Head of caudate nucleus (tissue), 42 donors: ENCODE results near the gene TCF19.
"Not testable (repeated sequence)": the region's sequence is repeated elsewhere in the genome, so short reads cannot be mapped to it uniquely, and the experiment has no call there.

Source experiments
- DNase-seq, 42 donors: peaks; one replicate each; pipeline versions ENCODE4 v3.0.0 to v3.0.0-alpha.2; 2020 to 2021; ENCODE audit warnings: mixed read lengths in 7 of 42
- intact Hi-C: fragments of 100-400 bp; cut with DNase I; formaldehyde crosslinking; loops from one replicate; pipeline ENCODE4 v1.15.0; 2022

TCF19 gene

GRCh38 chr6:31194061-31194834, 35.9 kb downstream of the TCF19 start:
- intact Hi-C loops, result loop anchor here (5.0 kb wide), 1 partner anchor 57 kb away; the partner anchor contains the start of gene PSORS1C2
- no peak for DNase-seq

DNA sequence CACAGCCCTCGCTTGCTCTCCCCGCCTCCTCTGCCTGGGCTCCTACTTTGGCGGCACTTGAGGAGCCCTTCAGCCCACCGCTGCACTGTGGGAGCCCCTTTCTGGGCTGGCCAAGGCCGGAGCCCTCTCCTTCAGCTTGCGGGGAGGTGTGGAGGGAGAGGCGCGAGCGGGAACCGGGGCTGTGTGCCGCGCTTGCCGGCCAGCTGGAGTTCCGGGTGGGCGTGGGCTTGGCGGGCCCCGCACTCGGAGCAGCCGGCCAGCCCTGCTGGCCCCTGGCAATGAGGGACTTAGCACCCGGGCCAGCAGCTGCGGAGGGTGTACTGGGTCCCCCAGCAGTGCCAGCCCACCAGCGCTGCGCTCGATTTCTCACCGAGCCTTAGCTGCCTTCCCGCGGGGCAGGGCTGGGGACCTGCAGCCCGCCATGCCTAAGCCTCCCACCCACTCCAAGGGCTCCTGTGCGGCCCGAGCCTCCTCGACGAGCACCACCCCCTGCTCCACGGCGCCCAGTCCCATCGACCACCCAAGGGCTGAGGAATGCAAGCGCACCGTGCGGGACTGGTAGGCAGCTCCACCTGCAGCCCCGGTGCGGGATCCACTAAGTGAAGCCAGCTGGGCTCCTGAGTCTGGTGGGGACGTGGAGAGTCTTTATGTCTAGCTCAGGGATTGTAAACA, 37.1 kb downstream of the TCF19 start:
- DNase-seq, result not testable (repeated sequence)
- intact Hi-C loops, result loop anchor here (5.0 kb wide), 1 partner anchor 38 kb away; the partner anchor contains the start of genes CCHCR1 and TCF19

GRCh38 chr6:31196251-31197022, 38.0 kb downstream of the TCF19 start:
- intact Hi-C loops, result loop anchor here (5.0 kb wide), 1 partner anchor 39 kb away; the partner anchor contains the start of genes CCHCR1 and TCF19
- not testable (repeated sequence) for DNase-seq

DNA sequence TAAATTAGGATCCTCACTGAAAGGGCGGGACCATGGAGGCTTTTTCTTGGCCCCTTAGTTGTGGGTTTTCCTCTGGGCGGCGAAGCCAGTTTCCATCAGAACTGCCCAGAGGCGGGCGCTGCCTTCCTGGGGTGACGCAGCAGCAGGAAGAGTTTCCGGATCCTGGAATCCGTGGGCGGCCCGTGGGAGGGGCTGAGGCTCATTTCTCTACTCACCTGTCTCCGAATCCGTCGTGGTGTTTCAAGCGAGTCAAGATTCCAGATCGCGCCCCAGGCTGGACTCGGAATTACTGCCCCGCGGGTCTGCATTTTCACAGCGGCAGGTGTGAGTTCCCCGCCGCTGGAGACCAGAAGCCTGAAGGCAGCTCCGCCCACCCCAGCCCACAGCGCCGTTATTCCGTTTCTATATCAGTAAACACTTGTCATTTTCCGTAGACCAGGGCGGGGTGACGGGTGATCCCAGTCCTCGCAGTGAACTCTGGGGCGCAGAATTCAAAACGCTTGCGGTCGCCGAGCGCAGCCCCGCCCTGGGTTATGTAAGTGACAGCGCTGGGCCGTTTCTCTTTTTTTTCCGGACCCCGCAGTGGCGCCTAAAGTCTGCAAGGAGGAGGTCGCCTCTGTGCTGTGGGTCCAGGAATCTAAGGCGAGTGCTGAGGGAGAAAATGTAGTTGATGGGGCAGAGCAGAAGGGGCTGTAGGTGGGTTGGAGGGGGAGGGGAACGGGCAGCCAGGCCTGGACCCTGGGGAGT, 39.3 kb downstream of the TCF19 start:
- DNase-seq, result peak; percentile 74 to 93 (median 86)
- intact Hi-C loops, result loop anchor here (2.0 to 5.0 kb wide), 2 partner anchors 40 to 169 kb away; partner anchors contain the start of genes CCHCR1 and TCF19

- not testable (repeated sequence) for DNase-seq
- intact Hi-C loops, result loop anchor here (2.0 to 5.0 kb wide), 2 partner anchors 42 to 168 kb away; partner anchors contain the start of genes CCHCR1 and TCF19
Observed at GRCh38 chr6:31199105-31199452, 40.7 kb downstream of the TCF19 start.

DNA sequence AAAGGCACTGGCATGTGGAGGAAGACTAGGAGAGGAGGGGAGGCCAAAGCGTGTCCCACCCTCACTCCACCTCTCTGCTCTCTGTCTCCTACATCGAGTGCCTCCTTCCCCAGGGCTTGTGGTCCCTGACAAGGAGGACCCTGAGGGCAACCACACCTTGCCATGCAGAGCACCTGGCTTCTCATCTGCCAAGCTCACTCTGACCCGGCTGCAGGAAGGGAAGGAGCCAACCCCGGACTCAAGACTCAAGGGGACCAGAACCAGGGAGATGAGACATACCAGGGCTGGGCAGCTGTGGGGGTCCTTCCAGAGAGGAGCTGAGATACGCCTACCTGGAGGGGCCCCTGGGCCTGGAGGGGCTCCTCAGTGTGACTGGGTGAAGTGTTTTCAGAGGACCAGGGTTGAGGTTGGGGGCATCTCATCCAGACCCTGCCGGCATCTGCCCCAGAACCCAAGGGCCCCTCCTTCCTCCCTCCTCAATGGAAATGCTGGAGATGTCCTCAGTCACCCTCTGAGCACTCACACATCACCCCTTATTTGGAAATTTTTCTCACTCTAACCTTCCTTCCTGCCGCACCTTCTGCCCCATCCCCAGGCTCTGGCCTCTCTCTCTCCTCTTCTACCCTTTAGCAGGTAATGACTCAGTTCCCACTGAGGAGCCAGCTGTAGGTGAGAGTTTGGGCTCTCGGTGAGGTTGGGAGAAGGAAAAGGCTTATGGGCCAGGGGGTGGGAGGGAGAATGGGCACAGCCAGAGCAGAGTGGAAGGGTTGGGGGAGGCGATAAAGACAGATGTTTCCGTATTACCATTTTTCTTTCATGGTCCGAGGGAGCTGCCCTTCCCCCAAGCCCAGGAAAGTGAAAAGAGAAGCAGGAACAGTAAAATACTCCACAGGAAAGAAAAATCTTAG, 44.1 kb downstream of the TCF19 start:
- intact Hi-C loops, result loop anchor here (5.0 kb wide), 1 partner anchor 155 kb away; the partner anchor contains the start of gene HLA-B
- DNase-seq, result no peak

- intact Hi-C loops, result loop anchor here (5.0 kb wide), 1 partner anchor 154 kb away; the partner anchor contains the start of gene HLA-B
- DNase-seq, result peak in 1 of 42 donors; percentile 20
Observed at GRCh38 chr6:31203345-31203979, 45.1 kb downstream of the TCF19 start.

DNA sequence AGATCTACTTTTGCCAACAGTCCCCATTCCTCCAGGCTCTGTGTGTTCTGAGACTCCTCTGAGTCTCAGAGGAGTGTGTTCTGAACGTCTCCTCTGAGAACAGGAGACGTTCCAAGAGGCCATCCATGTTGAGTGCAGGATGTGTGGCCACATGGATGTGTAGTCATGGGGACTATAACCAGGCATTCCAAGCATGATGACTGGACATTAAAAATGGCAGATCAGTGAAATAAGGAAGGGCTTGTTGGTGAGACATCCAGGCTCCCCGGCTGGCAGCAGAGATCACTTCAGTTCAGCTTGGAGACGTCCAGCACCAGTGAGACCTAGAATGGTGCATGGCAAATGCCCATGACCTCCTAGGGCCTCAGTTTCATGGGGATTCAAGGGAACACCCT, 46.4 kb downstream of the TCF19 start:
- DNase-seq, result no peak
- intact Hi-C loops, result loop anchor here (5.0 kb wide), 1 partner anchor 153 kb away; the partner anchor contains the start of gene HLA-B

DNA sequence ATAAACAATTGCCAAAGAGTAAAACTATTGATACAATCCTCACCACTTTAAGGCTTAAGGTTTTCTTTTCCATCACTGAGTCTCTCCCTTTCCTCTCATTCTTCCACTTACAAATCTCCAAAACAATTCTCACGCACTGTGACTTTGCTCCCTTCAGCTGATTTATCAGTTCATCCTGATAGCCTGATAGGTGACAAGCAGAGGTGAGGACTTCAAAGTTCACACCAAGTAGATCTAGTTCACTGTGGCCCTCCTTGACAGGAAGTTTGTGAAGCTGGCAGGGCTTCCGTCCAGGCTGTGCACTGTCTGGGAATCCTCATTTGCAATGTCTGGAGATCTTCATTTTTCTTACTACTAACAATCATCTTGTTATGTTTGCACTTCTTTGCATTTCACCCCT, 47.2 kb downstream of the TCF19 start:
- intact Hi-C loops, result no loop called here
- DNase-seq, result no peak

DNA sequence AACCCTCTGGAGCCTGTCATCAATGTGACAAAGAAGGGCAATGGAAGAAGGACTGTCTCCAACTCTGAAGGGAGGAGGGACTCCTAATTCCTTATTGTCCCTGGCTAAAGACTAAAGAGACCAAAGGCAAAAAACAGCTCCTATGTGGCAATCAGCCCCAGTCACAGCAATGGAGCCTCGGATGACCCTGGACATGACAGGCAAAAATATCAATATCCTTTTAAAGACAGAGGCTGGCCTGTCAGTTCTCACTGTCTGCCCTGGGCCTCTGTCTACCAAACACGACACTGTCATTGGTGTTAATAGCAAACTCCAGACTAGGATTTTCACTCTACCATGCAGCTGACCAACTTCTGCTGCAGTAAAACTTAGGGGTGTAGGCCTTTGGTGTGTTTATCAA, 50.1 kb downstream of the TCF19 start:
- no peak for DNase-seq
- intact Hi-C loops, result no loop called here

GRCh38 chr6:31209137-31209536, 50.7 kb downstream of the TCF19 start:
- DNase-seq, result no peak
- intact Hi-C loops, result no loop called here

DNA sequence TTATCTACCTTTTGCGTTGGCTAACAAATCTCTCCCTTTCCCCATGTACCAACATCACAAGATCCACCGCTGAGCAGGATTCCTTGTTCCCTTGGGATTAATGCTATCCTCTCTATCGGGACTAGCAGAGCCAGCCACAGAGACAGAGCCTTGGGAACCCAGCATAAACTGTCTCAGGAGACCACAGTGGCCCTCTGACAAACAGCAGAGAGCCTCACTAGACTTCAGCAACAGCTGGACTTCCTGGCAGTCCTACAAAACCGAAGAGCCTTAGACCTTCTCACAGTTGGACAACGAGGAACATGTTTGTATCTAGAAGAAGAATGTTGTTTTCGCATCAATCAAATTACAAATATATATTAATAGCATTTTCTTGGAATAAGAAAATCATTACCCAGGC, 51.7 kb downstream of the TCF19 start:
- intact Hi-C loops, result no loop called here
- no peak for DNase-seq

- intact Hi-C loops, result no loop called here
- DNase-seq, result no peak
Observed at GRCh38 chr6:31210741-31211532, 52.5 kb downstream of the TCF19 start.
